Stimulated activated CD8-positive, alpha-beta memory T cell treated with anti-CD3 and anti-CD28 coated beads, Interleukin-7, amount 100 ng/mL, for 48 hours (primary cell): ENCODE measurements around the gene PTPN13.

Experiments used
- DNase-seq, 2 donors: peaks; one replicate each; pipeline ENCODE4 v3.0.0-alpha.2; 2020; ENCODE audit warnings: low read depth in 1 of 2; ENCODE audit errors: extremely low read depth in 1 of 2

Gene PTPN13, protein sequence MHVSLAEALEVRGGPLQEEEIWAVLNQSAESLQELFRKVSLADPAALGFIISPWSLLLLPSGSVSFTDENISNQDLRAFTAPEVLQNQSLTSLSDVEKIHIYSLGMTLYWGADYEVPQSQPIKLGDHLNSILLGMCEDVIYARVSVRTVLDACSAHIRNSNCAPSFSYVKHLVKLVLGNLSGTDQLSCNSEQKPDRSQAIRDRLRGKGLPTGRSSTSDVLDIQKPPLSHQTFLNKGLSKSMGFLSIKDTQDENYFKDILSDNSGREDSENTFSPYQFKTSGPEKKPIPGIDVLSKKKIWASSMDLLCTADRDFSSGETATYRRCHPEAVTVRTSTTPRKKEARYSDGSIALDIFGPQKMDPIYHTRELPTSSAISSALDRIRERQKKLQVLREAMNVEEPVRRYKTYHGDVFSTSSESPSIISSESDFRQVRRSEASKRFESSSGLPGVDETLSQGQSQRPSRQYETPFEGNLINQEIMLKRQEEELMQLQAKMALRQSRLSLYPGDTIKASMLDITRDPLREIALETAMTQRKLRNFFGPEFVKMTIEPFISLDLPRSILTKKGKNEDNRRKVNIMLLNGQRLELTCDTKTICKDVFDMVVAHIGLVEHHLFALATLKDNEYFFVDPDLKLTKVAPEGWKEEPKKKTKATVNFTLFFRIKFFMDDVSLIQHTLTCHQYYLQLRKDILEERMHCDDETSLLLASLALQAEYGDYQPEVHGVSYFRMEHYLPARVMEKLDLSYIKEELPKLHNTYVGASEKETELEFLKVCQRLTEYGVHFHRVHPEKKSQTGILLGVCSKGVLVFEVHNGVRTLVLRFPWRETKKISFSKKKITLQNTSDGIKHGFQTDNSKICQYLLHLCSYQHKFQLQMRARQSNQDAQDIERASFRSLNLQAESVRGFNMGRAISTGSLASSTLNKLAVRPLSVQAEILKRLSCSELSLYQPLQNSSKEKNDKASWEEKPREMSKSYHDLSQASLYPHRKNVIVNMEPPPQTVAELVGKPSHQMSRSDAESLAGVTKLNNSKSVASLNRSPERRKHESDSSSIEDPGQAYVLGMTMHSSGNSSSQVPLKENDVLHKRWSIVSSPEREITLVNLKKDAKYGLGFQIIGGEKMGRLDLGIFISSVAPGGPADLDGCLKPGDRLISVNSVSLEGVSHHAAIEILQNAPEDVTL (N-terminal part only)

DNA sequence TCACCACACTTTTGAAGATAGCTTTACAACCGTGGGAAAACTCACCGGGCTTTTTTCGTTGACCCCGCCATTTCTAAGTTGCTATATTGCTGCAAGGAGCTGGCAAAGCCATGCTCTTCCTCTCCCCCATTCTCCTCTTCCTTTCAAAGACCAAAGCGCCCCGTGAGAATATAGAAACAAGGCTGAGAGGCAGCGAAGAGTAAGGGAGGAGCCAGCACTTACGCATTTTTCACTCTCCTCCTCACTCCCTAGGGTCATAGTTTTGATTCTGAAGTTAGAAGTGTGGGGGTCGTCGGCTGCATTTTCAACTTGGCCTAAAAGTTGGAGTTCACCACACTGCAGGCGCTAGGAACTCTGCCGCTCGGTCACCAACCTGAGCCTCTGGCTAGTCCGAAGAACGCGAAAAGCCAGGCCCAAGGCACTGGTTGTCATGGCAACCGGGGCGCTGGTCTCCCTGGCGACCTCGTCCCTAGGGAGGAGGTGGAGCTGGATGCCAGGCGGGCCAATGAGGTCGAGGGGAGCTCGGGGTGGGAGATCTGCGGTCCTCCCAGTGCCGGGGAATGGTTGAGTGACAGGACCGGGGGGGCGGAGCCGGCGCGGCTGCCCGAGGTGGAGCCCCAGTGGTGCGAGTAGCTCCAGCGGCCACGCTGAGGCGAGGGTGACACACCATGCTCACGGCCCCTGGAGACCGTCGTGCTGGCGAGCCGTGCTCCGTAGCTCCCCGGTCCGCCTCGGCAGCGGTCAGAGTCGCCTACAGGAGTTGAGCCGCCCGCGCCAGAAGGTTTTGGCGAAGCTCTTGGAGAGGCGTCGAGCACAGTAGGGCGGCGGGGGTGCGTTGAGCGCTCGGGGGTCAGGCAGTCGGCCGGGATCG, at the start of gene PTPN13:
Gene PTPN13 (plus strand): TSS at position 628 of the 871 bp plus-strand sequence. CDS start 40,942 bp downstream, outside the sequence.
- DNase-seq: peak; percentile 43 to 50

DNA sequence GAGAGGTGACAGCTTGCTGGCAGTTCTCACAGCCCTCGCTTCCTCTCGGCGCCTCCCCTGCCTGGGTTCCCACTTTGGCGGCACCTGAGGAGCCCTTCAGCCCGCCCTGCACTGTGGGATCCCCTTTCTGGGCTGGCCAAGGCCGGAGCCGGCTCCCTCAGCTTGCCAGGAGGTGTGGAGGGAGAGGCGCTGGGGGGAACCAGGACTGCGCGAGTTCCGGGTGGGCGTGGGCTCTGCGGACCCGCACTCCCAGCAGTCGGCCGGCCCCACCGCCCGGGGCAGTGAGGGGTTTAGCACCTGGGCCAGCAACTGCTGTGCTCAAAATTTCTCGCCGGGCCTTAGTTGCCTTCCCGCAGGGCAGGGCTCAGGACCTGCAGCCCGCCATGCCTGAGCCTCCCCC, 47.0 kb upstream of the PTPN13 start:
- no peak for DNase-seq

DNA sequence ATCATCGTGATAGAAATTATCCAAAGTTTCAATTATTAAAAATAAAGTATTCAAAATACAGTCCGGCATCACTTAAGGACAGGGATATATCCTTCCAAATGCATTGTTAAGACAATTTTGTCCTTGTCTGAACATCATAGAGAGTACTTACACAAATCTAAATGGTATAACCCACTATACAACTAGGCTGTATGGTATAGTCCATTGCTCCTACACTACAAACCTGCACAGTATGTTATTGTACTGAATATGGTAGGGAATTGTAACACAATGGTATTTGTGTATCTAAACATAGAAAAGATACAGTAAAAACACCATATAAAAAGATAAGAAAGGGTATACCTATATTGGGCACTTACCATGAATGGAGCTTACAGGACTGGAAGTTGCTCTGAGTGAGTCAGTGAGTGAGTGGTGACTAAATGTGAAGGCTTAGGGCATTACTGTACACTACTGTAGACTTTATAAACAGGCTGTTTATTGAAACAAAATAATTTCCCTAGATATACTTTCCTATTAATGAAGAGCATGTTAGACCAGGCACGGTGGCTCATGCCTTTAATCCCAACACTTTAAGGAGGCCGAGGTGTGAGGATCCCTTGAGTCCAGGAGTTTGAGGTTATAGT, 44.8 kb upstream of the PTPN13 start:
- no peak for DNase-seq

- no peak for DNase-seq
Measured at GRCh38 chr4:86551387-86551786, 42.7 kb upstream of the PTPN13 start.

DNA sequence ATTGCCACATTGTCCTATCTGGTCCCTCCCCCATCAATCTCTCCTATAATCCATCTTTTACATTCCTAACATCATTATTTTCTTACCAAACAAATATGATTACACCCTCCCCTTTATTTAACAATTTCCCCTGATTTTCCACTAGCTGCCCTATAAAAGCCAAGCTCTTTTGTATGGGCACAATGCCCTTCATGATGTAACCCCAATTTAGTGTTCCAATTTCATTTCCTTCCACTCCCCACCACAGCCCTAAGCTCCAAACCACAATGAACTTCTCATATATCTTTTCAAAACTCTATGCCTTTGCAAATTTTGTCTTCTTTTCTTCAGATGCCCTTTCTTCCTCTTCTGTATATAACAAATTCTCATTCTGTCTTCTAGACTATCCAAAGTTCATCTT, 39.5 kb upstream of the PTPN13 start:
- DNase-seq: no peak

GRCh38 chr4:86556791-86557415, 37.2 kb upstream of the PTPN13 start:
- DNase-seq: no peak

DNA sequence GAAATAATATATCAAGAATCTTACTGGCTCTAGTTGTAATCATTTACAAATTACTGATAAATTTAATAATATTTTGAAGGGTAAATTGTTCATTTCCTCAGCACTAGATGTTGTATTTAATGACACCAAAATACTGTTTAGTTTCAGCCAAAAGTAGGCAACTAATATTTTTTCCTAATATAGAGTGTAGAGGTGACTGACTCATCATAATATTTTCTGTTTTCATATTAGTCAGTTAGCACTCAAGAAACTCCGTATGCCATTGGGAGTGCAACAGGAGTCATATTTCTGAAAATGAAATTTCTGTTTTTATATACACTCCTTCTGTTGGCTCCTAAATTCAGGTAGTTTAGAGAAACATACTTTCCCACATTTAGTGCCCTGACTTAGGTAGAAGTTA, 36.6 kb upstream of the PTPN13 start:
- DNase-seq: no peak

GRCh38 chr4:86558258-86558657, 35.9 kb upstream of the PTPN13 start:
- DNase-seq: no peak

GRCh38 chr4:86558797-86559196, 35.3 kb upstream of the PTPN13 start:
- DNase-seq: no peak

DNA sequence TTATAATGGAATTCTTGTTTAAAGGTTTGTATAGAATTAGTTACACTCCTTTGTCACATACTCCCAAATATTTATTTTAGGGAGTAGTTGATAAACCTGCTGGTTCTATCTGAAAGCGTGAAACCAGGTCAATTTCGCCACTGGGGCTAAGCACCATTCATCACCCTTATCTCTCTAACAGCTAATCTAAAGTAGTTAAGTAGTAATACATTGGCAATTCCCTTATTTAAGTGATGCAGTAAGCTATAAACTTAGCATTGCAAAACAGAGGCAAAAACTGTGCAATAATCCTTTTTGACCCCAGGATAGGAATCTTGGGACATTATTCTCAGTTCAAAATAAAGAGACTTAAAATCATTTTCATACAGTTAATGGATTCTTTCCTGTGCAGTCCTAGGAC, 33.7 kb upstream of the PTPN13 start:
- DNase-seq: no peak

- no peak for DNase-seq
Measured at GRCh38 chr4:86561256-86561655, 32.9 kb upstream of the PTPN13 start.

- no peak for DNase-seq
Measured at GRCh38 chr4:86563416-86563815, 30.7 kb upstream of the PTPN13 start.

DNA sequence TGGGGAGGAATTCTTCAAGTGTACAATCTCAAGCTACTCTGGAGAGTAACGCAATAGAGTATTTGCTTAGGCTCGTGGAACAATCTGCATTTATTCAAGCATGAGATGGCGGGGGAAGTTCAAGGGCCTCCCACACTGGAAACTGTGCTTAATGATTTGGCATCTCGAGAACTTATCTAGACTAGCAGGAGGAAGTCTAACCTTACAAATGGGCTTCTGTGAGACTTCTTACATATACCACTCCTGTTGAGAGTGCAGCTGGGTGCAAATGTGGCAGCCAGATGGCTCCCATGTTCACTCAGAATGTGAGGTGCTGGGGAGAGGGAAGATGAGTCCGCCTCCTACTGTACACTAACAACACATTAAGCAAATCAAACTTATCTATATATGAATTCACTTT, 29.3 kb upstream of the PTPN13 start:
- no peak for DNase-seq

DNA sequence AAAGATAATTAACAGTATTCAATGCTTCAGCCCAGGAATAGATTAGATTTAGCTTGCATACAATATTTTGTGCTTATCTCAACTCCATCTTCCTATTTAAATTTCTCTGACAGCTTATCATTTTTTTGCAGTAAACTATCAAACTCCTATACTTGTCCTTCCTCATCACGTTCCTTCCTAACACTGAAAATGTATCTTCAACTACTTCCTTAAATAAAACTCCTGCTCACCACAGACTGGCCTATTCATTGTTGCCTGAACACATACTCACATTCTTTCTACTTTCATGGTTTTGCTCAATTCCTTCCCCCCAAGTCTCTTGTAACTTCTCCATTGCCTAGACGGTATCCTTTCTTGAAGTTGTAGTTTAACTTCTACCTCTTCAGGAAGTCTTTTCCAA, 28.5 kb upstream of the PTPN13 start:
- no peak for DNase-seq

DNA sequence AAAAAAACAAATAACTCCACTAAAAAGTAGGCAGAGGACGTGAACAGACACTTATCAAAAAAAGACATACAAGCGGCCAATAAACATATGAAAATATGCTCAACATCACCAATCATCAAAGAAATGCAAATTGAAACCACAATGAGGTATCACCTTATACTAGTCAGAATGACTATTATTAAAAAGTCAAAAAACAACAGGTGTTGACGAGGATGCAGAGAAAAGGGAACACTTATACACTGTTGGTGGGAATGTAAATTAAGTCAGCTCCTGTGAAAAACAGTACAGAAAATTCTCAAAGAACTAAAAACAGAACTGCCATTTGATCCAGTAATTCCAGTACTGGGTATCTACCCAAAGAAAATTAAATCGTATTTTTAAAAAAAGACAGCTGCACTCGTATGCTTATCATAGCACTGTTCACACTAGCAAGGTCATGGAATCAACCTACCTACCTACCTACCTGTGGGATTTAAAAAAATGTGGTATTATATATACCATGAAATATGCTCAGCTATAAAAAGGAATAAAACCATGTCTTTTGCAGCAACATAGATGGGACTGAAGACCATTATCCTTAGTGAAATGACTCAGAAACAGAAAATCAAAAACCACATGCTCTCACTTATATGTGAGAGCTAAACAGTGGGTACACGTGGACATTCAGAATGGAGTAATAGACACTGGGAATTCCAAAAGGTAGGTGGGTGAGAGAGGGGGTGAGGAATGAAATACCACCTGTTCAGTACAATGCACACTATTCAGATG, 24.8 kb upstream of the PTPN13 start:
- DNase-seq: no peak

DNA sequence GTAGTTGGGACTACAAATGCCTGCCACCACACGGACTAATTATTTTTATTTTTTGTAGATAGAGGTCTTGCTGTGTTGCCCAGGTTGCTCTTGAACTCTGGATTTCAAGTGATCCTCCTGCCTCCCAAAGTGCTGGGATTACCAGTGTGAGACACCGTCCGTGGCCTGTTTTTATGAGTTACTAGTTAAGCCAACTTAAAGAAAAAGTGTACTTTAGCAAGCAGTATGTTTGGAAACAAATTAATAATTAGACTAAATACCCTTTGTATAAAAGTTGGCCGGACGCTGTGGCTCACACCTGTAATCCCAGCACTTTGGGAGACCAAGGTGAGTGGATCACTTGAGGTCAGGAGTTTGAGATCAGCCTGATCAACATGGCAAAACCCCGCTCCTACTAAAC, 14.2 kb upstream of the PTPN13 start:
- no peak for DNase-seq

GRCh38 chr4:86582410-86582809, 11.7 kb upstream of the PTPN13 start:
- no peak for DNase-seq

DNA sequence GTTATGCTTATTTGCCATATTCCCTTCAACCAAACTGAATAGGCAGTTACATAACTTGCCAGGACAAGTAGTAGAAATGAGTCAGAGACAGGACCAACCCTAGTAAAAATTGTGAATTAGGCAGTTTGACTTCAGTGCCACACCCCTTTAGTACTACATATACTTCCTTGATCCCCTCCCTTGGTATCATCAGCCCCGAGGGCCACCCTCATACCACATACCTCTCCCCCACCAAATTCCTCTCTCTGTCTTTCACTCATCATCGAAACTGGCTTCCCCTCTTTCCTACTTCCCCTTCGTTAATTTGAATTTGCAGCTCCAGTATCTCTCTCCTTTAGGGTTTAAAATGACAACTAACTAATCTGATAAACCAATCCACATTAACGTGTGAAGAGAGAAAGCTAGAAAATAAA, 7.9 kb upstream of the PTPN13 start:
- no peak for DNase-seq
